ENCODE results near the gene HOXD11.

DNA sequence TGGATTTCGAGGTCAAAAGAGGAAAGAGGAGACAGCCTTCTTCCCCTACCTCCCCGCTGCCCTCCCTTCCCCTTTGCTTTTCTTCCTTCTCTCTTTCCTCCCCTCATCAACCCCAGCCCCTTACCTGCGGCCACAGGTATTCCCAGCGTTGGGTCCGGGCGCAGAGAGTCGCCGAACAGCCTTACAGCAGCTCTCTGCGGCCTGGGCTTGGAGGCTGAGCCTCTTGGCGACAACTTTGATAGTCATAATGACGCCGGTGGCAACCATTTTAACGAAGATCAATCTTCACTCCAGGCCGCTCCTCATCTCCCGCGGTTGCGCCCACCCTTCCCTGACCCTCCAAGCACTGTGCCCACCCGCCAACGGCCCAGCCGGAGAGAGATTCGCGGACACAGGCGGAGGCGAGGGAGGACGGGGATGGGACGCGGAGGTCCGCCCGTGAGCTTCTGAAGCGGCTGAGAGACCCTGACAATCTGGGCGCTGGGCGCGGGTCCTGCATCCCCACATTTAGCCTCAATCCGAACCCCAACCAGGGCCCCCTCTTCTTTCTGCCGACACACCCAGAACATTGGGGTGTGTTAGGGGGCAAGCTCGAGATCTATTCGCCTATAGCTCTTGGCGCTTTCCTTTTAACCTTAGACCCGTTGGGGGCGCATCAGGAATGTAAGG lies 21.8 kb upstream of the HOXD11 start:
- TF ChIP-seq, protein P1, sequence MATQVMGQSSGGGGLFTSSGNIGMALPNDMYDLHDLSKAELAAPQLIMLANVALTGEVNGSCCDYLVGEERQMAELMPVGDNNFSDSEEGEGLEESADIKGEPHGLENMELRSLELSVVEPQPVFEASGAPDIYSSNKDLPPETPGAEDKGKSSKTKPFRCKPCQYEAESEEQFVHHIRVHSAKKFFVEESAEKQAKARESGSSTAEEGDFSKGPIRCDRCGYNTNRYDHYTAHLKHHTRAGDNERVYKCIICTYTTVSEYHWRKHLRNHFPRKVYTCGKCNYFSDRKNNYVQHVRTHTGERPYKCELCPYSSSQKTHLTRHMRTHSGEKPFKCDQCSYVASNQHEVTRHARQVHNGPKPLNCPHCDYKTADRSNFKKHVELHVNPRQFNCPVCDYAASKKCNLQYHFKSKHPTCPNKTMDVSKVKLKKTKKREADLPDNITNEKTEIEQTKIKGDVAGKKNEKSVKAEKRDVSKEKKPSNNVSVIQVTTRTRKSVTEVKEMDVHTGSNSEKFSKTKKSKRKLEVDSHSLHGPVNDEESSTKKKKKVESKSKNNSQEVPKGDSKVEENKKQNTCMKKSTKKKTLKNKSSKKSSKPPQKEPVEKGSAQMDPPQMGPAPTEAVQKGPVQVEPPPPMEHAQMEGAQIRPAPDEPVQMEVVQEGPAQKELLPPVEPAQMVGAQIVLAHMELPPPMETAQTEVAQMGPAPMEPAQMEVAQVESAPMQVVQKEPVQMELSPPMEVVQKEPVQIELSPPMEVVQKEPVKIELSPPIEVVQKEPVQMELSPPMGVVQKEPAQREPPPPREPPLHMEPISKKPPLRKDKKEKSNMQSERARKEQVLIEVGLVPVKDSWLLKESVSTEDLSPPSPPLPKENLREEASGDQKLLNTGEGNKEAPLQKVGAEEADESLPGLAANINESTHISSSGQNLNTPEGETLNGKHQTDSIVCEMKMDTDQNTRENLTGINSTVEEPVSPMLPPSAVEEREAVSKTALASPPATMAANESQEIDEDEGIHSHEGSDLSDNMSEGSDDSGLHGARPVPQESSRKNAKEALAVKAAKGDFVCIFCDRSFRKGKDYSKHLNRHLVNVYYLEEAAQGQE (IDR thresholded peaks at IDR 0.05; ENCODE audit: unreplicated experiment), result no peak
- TF ChIP-seq, protein P2, sequence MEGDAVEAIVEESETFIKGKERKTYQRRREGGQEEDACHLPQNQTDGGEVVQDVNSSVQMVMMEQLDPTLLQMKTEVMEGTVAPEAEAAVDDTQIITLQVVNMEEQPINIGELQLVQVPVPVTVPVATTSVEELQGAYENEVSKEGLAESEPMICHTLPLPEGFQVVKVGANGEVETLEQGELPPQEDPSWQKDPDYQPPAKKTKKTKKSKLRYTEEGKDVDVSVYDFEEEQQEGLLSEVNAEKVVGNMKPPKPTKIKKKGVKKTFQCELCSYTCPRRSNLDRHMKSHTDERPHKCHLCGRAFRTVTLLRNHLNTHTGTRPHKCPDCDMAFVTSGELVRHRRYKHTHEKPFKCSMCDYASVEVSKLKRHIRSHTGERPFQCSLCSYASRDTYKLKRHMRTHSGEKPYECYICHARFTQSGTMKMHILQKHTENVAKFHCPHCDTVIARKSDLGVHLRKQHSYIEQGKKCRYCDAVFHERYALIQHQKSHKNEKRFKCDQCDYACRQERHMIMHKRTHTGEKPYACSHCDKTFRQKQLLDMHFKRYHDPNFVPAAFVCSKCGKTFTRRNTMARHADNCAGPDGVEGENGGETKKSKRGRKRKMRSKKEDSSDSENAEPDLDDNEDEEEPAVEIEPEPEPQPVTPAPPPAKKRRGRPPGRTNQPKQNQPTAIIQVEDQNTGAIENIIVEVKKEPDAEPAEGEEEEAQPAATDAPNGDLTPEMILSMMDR (conservative IDR thresholded peaks at IDR 0.05; ENCODE audit: low read depth in 2 of 2), result no peak
- no peak for TF ChIP-seq ETS1 (IDR thresholded peaks at IDR 0.05)
- no peak for TF ChIP-seq POLR2AphosphoS5 (IDR thresholded peaks at IDR 0.05; ENCODE audit: low read depth)
- TF ChIP-seq EZH2 (IDR thresholded peaks at IDR 0.05; ENCODE audit: low read depth, unreplicated experiment), result peak; percentile 96
- TF ChIP-seq EZH2phosphoT487 (IDR thresholded peaks at IDR 0.05; ENCODE audit: unreplicated experiment), result peak; percentile 90
- no peak for TF ChIP-seq NANOG (IDR thresholded peaks at IDR 0.05; ENCODE audit: borderline replicate concordance)
- TF ChIP-seq, protein P3, sequence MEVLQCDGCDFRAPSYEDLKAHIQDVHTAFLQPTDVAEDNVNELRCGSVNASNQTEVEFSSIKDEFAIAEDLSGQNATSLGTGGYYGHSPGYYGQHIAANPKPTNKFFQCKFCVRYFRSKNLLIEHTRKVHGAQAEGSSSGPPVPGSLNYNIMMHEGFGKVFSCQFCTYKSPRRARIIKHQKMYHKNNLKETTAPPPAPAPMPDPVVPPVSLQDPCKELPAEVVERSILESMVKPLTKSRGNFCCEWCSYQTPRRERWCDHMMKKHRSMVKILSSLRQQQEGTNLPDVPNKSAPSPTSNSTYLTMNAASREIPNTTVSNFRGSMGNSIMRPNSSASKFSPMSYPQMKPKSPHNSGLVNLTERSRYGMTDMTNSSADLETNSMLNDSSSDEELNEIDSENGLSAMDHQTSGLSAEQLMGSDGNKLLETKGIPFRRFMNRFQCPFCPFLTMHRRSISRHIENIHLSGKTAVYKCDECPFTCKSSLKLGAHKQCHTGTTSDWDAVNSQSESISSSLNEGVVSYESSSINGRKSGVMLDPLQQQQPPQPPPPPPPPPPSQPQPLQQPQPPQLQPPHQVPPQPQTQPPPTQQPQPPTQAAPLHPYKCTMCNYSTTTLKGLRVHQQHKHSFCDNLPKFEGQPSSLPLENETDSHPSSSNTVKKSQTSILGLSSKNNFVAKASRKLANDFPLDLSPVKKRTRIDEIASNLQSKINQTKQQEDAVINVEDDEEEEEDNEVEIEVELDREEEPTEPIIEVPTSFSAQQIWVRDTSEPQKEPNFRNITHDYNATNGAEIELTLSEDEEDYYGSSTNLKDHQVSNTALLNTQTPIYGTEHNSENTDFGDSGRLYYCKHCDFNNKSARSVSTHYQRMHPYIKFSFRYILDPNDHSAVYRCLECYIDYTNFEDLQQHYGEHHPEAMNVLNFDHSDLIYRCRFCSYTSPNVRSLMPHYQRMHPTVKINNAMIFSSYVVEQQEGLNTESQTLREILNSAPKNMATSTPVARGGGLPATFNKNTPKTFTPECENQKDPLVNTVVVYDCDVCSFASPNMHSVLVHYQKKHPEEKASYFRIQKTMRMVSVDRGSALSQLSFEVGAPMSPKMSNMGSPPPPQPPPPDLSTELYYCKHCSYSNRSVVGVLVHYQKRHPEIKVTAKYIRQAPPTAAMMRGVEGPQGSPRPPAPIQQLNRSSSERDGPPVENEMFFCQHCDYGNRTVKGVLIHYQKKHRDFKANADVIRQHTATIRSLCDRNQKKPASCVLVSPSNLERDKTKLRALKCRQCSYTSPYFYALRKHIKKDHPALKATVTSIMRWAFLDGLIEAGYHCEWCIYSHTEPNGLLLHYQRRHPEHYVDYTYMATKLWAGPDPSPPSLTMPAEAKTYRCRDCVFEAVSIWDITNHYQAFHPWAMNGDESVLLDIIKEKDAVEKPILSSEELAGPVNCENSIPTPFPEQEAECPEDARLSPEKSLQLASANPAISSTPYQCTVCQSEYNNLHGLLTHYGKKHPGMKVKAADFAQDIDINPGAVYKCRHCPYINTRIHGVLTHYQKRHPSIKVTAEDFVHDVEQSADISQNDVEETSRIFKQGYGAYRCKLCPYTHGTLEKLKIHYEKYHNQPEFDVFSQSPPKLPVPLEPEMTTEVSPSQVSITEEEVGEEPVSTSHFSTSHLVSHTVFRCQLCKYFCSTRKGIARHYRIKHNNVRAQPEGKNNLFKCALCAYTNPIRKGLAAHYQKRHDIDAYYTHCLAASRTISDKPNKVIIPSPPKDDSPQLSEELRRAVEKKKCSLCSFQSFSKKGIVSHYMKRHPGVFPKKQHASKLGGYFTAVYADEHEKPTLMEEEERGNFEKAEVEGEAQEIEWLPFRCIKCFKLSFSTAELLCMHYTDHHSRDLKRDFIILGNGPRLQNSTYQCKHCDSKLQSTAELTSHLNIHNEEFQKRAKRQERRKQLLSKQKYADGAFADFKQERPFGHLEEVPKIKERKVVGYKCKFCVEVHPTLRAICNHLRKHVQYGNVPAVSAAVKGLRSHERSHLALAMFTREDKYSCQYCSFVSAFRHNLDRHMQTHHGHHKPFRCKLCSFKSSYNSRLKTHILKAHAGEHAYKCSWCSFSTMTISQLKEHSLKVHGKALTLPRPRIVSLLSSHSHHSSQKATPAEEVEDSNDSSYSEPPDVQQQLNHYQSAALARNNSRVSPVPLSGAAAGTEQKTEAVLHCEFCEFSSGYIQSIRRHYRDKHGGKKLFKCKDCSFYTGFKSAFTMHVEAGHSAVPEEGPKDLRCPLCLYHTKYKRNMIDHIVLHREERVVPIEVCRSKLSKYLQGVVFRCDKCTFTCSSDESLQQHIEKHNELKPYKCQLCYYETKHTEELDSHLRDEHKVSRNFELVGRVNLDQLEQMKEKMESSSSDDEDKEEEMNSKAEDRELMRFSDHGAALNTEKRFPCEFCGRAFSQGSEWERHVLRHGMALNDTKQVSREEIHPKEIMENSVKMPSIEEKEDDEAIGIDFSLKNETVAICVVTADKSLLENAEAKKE (CRISPR knock-in tag; IDR thresholded peaks at IDR 0.05), result no peak
- no peak for TF ChIP-seq STAT1 (IDR thresholded peaks at IDR 0.05; ENCODE audit: unreplicated experiment)
- TF ChIP-seq CREB1 (CRISPR knock-in tag; IDR thresholded peaks at IDR 0.05; ENCODE audit: low read depth), result no peak
